NOMO-1 (cell line): ENCODE results near the gene DIABLO.
"Not testable (repeated sequence)": the region's sequence is repeated elsewhere in the genome, so short reads cannot be mapped to it uniquely, and the experiment has no call there.

ENCODE experiments used
- DNase-seq, 2 experiments: peaks; one replicate each; lab custom pipeline; 2025; ENCODE audit not compliant: unreplicated experiment in 2 of 2; lab: John Stamatoyannopoulos, UW

The DIABLO gene

GRCh38 chr12:122190842-122191668 lies 34.8 kb downstream of the DIABLO start:
- peak; percentile 24 to 52 for DNase-seq

- no peak for DNase-seq
Measured at GRCh38 chr12:122189626-122190475, 36.0 kb downstream of the DIABLO start.

GRCh38 chr12:122187466-122187865 lies 38.4 kb downstream of the DIABLO start:
- no peak for DNase-seq

- DNase-seq = no peak
Measured at GRCh38 chr12:122185494-122186082, 40.3 kb downstream of the DIABLO start.

GRCh38 chr12:122185079-122185478 lies 40.8 kb downstream of the DIABLO start:
- DNase-seq = no peak

GRCh38 chr12:122184517-122184916 lies 41.3 kb downstream of the DIABLO start:
- DNase-seq = no peak

- DNase-seq = no peak
Measured at GRCh38 chr12:122183588-122183940, 42.3 kb downstream of the DIABLO start.

- DNase-seq = no peak
Measured at GRCh38 chr12:122182887-122183587, 42.8 kb downstream of the DIABLO start, which contains the start of gene LRRC43. TSS of gene LRRC43 (plus strand) at chr12:122183123. CDS start at chr12:122183145, 22 bp downstream.

- DNase-seq = not testable (repeated sequence)
Measured at GRCh38 chr12:122176473-122176872, 49.4 kb downstream of the DIABLO start.

GRCh38 chr12:122174155-122174845 lies 51.6 kb downstream of the DIABLO start, which contains the start of gene IL31:
TSS of gene IL31 (minus strand) at chr12:122174221. CDS start at chr12:122174172, 49 bp downstream.
- no peak for DNase-seq

- no peak for DNase-seq
Measured at GRCh38 chr12:122172262-122172939, 53.5 kb downstream of the DIABLO start.

- no peak for DNase-seq
Measured at GRCh38 chr12:122171399-122171798, 54.5 kb downstream of the DIABLO start.

- no peak for DNase-seq
Measured at GRCh38 chr12:122168492-122168891, 57.4 kb downstream of the DIABLO start.

GRCh38 chr12:122167356-122167925 lies 58.4 kb downstream of the DIABLO start:
- no peak for DNase-seq

GRCh38 chr12:122166422-122167349 lies 59.2 kb downstream of the DIABLO start:
- no peak for DNase-seq

- DNase-seq = no peak
Measured at GRCh38 chr12:122162976-122163375, 62.9 kb downstream of the DIABLO start.

GRCh38 chr12:122161682-122162081 lies 64.2 kb downstream of the DIABLO start:
- DNase-seq = no peak

- peak in 1 of 2 experiments; percentile 16 for DNase-seq
Measured at GRCh38 chr12:122160761-122161160, 65.1 kb downstream of the DIABLO start.
